Tongue (tissue), 2 donors: ENCODE results near the gene FGD3. TPM values are rescaled to one million over a fixed set of nuclear protein-coding genes. Genes with fewer than 3 reads are reported as not detected.

ENCODE experiments used
- DNase-seq: peaks from one replicate; pipeline ENCODE4 v3.0.0-alpha.2; 2015
- total RNA-seq: library from RNA; depleted of rRNA; stranded (reverse); fragments of >200 nt; gene quantifications from one replicate; pipeline ENCODE4 v1.2.3, GENCODE V29; 2014

The FGD3 gene
- total RNA-seq, 1 donor from 2014 or later = 7.1 TPM

DNA sequence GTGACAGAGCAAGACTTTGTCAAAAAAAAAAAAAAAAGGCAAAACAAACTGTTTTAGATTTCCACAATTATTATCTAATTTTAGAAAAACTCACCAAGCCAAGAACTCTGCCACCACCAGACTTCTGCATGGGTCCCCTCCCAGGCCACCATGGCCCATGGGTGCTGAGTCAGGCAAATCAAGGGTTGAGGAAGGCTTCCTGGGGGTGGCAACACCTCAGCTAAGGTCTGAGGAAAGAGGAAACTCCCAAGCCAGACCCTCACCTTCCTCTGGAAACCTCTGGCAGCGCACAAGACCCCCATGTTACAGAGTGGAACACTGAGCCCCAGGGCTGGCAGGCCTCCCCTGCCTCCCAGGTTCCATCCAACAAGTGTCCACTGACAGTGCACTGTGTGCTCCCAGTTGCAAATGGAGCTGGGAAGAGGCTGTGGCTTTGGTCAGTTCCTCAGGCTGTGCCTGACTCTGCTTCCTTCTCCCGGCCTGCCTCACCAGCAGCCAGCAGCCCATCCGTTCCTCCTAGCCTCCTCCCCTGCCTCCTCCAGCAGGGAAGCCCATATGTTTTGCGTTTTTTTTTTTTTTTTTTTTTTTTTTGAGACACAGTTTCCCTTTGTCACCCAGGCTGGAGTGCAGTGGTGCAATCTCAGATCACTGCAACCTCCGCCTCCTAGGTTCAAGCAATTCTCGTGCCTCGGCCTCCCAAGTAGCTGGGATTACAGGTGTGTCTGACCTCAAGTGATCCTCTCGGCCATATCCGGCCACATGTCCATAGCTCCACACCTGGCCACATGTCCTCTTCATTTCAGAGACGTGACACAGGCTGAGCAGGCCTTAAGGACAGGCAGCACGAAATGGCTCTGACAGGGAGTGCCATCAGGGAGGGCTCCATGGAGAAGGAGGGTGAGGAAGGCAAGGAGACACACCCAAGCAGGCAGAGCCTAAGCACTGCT, 107.7 kb downstream of the FGD3 start:
- no peak for DNase-seq

DNA sequence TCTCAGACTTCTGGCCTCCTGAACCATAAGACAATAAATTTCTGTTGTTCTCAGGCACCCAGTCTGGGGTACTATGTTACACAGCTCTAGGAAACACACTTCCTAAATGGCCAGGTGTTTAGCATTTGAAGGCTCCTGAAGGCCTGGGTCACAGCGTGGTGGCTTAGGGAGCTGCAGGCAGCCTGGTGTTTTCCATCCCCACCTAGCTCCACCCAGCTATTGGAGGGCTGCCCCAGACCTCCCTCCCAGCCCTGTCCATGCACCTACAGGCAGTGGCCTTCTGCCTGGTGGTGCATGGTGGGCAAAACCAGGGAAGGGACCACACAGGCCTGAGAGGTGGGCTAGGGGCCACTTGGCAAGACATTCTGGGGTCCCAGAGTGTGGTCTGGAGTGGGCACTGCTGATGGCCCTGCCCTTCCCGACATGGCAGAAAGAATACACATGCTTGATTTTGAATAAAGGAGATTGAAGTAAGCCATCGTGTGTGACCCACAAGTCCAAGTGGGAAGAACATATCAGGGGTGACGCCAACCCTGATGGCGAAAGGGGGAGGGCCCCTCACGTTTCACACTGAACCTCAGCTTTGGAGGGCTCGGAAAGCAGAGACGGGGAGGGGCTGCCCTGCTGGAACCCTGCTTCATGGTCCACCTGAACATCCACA, 109.8 kb downstream of the FGD3 start:
- DNase-seq = no peak

DNA sequence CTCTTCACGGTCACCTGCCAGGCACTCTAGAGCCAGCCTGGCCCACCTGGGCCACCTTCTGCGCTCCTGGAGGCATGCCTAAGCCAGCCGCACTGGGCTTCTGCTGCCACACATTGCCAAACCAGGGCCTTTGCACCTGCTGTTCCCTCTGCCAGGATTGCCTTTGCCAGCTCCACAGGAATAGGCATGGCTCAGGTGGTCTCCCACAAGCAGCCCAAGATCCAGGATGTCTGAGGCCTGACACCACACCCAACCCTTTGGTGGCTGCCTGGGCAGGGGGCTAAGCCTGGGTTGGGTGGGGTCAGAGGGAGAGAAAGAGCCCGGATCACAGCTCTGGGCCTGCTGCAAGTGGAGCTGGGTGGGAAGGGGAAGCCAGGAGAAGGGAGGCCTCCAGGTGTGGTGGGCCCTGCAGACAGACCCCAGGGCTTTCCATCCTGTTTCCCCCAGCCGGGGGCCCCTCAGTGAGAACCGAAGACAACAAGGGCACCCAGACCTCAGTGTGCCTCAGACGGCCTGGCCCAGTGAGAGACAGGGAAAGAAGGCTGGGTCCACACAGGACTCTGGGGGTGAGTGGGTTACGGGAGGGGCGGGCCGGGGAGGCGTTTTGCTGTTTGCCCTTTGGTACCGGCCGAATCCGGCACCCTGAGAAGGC, 110.5 kb downstream of the FGD3 start:
- DNase-seq = no peak

DNA sequence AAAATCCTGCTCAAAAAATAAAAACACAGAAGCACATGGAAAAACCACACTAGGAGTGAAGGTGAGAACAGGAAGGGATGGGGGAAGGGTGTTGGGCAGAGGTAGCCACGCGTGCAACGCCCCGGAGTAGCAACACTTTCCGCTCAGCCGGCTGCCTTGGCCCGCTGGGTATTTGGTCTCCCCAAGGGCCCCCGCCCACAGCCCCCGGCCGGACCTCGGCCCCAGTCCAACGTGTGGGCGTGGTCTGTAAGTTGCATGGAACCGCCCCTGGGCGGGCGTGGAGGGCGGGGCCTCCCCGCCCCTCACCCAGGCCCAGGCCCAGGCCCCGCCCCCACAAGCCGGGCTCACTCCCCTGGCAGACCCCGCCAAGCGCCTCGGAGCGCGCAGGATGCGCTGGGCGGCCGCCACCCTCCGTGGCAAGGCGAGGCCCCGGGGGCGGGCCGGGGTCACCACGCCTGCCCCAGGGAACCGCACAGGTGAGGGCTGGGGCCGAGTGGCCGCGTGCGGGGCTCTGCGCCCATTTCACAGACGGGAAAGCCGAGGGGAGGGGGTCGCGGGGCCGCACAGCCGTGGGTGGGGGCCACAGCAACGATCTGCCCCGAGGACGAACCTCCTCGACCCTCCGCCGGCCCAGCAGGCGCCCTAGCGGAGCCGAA, 111.2 kb downstream of the FGD3 start, which contains the start of gene SUSD3:
Gene SUSD3, plus strand, starts transcription at position 347 of the 656 bp plus-strand sequence. Its CDS starts 42 bp downstream, at position 389.
- DNase-seq = peak; percentile 70

DNA sequence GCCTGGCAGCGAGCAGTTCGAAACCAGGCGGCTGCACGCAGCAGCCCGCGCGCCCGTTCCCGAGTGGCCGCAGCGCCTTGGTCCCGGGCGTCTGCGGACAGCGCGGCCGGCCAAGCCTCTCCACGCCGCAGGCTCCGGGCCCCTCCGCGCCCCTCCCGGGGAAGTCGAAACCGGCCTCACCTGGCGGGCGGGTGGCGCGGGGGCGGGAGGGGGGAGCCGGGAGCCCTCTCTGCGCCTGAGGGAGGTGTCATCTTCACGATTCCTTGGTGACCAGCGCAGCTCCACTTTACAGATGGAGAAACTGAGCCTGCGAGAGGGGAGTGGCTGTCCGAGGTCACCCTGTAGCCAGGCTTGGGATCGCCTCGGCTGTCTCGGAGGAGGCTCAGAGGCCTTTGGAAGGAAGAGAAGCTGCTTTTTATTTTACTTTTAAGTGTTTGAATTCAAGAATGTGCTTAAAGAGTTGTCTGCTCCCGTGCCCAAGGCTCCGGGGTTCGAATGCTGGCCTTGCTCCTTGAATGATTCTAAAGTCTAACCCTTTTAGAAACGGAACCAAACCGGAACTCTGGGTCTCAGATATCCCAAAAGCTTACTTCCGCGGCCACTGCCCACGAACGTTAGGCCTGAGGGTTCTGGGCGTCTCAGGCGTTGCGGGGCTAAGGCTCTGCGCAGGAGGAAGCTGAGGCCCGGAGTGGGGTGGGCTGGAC, 111.8 kb downstream of the FGD3 start:
- no peak for DNase-seq

DNA sequence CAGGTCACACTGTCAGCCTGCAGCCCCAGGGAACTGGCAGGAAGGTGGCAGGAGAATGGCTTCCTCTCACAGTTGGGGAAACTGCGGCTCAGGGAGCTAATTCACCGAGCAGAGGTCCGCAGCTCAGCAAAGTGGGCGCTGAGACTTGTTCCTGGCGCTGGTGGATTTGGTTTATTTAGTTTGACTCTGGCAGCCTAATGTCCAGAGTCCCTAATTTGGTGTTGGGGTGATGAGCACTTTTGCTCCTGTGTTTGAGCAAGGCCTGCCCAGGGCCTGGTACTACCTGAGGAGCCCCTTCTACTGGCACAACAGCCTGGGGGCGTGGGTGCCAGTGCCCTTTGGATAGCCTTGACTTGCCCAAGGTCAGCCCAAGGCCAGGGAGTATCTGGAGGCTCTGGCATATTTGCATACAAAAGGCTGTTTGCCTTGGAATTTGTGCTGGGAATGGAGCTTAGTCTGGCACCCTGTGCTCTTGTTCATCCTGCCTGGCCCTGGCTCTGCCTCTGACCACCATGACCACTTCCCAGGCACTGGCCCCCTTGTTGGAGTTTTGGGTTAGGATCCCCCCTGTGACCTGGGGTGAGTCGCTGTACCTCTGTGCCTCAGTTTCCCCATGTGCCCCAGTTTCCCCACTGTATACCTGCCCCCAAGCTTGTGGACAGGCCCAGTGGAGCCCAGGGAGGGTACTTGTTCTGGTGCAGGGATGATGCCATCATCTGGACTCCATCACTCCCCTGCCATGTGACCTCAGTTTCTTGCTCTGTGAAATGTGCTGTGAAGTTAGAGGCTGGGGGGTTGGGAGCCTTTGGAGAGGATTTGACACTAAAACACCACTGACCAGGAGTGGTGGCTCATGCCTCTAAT, 112.6 kb downstream of the FGD3 start:
- DNase-seq = no peak

DNA sequence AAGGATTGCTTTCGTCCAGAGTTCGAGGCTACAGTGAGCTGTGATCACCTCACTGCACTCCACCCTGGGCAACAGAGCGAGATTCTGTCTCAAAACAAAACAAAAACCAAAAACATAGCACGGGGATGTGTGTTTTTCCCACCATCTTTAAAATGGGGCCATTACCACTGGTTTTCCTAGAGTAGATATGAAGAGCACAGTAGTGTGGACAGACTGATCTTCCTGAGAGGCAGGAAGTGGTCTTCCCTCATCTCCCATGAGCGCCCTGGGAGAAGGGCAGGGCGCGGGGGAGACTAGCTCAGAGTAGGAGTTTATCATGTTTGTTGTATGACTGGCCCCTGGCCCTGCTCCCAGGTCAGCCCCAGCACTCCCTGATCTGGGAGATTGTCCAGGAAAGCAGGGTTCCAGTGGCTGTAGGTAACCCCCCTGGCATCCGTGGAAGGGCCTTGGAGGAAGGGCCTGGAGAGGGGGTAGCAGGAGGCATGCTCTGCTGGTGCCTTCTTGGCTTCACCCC, 113.5 kb downstream of the FGD3 start:
- no peak for DNase-seq

DNA sequence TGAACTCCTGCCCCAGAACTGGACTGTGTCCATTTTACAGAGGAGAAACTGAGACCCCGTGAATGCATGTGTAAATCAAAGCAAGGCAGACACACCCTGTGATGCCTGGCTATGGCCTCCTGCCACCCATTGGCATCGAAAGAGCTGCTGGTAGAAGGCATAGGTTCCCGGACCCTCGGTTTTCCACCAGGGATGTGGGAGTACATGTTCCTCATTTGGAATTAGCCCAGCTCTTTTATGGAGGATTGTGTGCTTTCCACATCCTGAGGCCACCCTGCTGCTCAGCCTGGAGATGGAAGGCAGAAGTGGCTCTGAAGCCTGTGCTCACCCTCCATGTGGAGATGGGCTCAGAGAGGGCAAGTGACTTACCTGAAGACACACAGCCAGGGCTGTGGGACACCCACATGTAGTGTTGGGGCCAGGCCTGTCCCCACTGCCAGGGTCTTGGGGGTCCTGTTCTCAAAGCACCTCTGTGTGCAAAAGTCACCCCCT, 114.0 kb downstream of the FGD3 start:
- DNase-seq = no peak

DNA sequence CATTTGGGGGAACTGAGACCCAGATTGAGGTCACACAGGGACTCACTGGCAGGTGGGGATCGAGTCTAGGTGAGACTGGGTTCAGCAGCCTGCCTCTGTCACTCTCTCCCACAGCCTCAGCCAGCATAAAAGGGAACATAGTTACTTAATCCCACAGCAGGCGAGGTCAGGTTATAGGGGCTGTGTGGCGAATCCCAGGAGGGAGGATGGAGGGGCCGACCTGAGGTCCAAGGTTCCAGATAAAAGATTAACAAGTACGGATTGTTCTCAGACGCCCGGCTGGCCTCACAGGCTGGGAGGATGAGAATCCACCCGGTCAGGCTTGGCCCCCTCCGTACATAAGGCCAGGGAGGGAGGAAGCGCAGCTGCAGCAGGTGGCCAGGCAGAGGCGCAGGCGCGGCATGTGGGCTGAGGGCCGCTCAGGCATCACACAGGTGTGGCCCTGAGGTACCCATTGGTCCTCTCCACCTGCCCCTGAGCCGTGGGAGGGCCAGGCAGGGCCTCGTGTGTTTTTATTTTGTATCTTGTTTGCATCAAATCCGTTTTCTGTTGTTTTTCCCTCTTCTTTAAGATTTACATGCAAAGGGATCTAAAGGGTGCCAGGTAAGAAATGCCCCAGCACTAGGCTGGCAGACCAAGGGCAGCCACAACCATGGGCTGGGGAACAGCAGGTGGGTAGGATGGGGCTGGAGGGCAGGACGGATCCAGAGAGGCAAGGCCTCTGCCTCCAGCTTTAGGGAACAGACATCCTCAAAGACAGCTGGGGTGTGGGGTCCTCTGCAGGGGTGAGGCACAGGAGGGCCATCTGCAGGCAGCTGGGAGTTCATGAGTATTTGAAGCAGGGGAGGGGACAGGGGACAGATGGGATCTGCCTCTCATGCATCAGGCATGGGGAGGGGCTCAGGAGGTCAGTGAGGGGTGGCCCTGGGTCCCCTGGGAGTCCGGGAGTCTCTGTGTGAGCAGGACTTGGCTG, 114.8 kb downstream of the FGD3 start:
- DNase-seq = no peak

DNA sequence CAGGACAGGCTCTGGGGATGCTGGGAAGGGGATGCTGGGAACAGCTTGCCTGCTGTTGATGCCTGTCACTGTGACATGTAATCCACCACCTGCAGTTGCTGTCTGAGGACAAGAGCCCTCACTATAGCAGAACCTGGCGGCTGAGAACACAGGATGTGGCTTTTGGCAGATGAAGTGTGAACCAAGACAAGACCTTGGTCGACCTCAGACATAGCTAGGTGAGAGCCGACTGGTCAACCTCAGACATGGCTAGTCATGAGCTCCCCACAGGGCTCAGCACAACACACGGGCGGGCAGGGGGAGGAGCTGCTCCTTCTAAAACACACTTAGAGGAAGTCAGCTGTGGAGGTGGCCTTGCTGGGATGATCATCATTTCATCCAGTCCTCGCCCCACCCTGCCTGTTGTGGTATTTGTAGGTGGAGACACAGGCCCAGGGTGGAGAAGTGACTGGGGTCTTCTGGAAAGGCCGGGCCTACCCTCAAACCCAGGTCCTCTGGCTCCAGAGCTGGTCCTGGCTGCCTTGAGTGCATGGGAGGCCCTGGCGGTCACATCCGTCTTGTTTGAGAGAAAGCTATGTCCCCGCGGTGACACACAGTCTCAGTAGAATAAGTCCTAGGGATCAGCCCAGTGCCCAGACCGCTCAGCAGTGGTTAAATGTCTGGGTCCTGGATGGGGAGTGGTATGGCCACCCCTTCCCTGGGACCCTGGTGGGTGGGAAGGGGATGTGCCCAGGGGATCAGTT, 117.2 kb downstream of the FGD3 start:
- no peak for DNase-seq

DNA sequence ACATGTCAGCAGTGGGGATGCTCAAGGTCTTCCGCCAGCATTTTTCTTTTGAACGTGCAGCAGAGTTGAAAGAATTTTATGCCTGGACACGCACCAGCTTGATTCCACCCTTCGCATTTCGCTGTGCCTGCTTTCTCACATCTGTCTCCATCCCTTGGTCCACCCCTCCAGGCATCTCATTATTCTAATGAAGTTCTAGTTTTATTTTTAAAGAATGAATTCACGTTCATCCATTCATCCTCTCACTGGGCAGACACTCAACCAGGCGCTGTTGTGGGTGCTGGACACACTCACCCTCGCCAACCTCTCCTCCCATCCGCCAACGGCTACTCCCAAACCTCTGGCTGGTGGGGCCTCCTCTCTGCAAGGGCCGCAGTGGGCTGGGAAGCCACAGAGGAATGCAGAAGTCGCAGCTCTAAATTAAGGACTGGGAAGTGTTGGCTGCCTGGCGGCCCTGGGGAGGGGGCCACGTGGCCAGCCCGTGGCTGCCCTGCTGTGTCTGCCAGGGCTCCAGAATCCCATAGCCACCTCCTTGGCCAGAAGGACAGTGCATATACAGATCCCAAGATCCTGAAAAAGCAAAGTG, 117.9 kb downstream of the FGD3 start:
- no peak for DNase-seq

DNA sequence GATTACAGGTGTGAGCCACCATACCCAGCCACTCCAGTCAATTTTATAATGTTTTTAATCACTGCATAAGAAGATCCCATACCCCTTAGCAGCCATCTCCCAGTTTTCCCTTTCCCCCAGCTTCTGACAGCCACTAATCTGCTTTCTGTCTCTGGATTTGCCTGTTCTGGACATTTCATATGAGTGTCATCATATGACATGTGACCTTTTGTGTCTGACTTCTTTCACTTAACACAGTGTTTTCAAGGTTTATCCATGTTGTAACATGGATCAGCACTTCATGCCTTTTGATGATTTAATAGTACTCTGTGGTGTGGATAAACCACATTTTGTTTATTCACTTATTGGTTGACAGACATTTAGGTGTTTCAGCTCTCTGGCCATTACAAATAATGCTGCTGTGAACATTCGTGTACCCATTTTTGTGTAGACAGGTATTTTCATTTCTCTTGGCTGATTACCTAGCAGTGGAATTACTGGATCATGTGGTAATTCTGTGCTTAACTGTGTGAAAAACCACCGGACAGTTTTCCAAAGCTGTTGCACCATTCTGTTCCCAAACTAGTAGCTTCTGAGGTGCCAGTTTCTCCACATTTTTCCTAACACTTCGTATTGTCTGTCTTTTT, 119.8 kb downstream of the FGD3 start:
- no peak for DNase-seq

DNA sequence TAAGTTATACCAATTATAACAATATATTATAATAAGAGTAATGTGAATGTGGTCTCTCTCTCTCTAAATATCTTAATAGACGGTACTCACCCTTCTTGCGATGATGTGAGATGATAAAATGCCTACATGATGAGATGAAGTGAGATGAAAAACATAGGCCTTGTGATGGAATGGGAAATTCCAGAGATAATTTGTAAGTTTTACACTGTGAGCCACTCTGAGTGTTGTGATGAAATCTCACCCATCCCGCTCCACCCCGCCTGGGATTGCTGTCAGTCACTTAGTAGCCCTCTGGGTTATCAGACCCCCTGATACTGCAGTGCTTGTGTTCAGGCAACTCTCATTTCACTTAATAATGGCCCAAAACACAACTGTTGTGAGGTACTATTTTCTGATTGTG, 121.6 kb downstream of the FGD3 start:
- no peak for DNase-seq

DNA sequence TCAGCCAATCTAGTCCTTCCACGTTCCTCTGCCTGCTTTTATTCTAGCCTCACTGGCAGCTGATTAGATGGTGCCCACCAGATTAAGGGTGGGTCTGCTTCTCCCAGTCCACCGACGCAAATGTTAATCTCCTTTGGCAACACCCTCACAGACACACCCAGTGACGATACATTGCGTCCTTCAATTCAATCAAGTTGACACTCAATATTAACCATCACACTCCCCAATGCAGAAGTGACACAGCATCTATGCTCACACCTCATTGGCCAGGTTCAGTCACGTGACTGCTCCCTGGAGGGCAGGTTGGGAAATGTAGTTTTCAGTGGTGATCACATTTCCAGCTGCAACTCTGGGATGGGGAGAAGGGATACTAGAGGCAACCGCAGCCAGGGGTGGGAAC, 124.1 kb downstream of the FGD3 start:
- peak; percentile 50 for DNase-seq

DNA sequence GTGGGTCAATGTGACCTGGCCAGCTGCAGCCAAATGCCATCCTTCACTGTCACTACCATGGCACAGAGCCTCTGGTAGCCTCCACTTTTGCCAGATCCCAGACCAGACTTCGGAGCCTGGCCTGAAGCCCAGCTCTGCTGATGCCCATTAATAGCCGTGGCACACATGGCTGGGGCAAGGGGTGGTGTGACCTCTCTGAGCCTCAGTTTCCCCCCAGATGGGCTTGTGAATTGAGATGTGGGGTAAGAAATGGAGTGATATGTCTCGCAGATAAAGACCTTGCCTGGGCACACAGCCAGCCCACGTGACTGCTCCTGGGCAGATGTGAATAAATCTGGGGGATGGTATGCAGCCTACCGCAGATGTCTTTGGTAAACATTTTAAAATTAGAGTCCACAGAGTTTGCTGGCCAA, 125.1 kb downstream of the FGD3 start:
- peak; percentile 71 for DNase-seq

DNA sequence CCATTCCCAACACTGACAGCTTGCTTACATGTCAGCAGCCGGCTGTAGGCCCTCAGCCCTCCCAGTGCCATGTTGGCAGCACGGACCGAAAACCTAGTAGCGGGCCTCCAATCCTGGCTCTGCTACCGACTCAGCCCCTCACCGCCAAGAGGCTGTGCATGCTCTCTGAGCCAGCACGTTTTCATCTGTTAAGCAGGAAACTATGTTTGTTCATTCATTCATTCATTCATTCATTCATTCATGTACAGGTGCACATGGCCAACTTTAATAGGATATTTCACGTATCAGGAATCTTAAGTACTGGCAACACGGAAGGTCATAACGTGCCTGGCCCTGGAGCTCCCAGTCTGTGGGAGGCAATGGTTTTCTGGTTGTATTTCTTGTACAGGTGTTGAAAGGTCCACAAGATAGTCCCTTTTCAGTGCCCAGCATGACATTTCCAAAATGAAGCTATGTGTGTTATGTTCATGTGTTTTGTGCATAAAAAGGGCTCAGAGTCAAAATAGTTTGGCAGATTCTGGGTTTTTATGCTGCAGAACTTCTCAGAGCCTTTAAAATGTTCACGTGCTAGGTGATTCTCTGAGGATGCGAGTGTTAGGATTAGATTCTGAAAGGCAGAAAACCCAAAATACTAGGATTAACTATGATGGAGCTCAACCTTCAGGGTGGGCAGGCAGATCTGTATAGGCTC, 128.9 kb downstream of the FGD3 start:
- no peak for DNase-seq

DNA sequence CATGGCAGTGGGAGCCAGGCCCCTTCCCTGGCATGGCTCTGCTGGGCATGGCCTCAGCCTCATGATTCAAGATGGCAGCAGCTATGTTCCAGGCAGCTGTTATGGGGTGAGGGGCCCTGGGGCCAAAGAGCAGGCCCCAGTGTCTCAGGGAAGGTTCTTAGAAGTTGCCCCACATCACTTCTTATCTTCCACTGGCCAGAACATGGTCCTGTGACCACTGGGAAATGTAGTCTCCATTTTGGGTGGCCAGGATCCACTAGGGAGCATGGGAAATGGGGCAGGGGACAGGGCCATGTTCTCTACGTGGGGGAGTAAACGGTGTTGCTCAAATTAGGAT, 129.4 kb downstream of the FGD3 start:
- DNase-seq = no peak
